ENCODE data around the gene CYB5R4.

DNA sequence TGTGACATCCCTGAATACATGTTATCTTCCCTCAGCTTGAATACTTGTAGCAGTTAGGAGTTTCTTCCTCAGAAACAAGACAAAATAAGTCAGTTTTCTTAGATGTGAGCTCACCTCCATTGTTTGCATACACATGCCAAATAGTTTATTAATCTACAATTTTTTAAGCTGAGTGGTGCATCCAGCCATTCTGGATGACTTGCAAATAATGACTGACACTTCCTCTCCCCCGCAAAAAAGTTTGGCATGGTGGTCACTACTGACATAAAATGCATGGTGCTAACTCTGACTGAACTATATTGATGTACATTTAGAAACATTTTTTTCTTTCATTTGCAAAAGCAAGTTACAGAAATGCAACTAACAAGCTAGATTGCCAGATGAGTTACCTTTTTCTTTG is 55.5 kb downstream of the CYB5R4 start:
- TF ChIP-seq, protein P1, sequence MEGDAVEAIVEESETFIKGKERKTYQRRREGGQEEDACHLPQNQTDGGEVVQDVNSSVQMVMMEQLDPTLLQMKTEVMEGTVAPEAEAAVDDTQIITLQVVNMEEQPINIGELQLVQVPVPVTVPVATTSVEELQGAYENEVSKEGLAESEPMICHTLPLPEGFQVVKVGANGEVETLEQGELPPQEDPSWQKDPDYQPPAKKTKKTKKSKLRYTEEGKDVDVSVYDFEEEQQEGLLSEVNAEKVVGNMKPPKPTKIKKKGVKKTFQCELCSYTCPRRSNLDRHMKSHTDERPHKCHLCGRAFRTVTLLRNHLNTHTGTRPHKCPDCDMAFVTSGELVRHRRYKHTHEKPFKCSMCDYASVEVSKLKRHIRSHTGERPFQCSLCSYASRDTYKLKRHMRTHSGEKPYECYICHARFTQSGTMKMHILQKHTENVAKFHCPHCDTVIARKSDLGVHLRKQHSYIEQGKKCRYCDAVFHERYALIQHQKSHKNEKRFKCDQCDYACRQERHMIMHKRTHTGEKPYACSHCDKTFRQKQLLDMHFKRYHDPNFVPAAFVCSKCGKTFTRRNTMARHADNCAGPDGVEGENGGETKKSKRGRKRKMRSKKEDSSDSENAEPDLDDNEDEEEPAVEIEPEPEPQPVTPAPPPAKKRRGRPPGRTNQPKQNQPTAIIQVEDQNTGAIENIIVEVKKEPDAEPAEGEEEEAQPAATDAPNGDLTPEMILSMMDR (IDR thresholded peaks at IDR 0.05; ENCODE audit: poor library complexity, severe bottlenecking), result no peak
- TF ChIP-seq RAD21 (conservative IDR thresholded peaks at IDR 0.05), result no peak
- no peak for TF ChIP-seq EP300 (conservative IDR thresholded peaks at IDR 0.05; ENCODE audit: poor library complexity, severe bottlenecking)
- no peak for TF ChIP-seq POLR2AphosphoS5 (IDR thresholded peaks at IDR 0.05)
- TF ChIP-seq EZH2 (IDR thresholded peaks at IDR 0.05; ENCODE audit: borderline replicate concordance, insufficient read depth, low read length, poor library complexity, severe bottlenecking), result no peak
- TF ChIP-seq, protein P2, sequence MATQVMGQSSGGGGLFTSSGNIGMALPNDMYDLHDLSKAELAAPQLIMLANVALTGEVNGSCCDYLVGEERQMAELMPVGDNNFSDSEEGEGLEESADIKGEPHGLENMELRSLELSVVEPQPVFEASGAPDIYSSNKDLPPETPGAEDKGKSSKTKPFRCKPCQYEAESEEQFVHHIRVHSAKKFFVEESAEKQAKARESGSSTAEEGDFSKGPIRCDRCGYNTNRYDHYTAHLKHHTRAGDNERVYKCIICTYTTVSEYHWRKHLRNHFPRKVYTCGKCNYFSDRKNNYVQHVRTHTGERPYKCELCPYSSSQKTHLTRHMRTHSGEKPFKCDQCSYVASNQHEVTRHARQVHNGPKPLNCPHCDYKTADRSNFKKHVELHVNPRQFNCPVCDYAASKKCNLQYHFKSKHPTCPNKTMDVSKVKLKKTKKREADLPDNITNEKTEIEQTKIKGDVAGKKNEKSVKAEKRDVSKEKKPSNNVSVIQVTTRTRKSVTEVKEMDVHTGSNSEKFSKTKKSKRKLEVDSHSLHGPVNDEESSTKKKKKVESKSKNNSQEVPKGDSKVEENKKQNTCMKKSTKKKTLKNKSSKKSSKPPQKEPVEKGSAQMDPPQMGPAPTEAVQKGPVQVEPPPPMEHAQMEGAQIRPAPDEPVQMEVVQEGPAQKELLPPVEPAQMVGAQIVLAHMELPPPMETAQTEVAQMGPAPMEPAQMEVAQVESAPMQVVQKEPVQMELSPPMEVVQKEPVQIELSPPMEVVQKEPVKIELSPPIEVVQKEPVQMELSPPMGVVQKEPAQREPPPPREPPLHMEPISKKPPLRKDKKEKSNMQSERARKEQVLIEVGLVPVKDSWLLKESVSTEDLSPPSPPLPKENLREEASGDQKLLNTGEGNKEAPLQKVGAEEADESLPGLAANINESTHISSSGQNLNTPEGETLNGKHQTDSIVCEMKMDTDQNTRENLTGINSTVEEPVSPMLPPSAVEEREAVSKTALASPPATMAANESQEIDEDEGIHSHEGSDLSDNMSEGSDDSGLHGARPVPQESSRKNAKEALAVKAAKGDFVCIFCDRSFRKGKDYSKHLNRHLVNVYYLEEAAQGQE (IDR thresholded peaks at IDR 0.05; ENCODE audit: borderline replicate concordance), result no peak
- no peak for TF ChIP-seq SMC3 (conservative IDR thresholded peaks at IDR 0.05; ENCODE audit: poor library complexity)
